ENCODE results near the gene KCNAB2.

KCNAB2 gene

DNA sequence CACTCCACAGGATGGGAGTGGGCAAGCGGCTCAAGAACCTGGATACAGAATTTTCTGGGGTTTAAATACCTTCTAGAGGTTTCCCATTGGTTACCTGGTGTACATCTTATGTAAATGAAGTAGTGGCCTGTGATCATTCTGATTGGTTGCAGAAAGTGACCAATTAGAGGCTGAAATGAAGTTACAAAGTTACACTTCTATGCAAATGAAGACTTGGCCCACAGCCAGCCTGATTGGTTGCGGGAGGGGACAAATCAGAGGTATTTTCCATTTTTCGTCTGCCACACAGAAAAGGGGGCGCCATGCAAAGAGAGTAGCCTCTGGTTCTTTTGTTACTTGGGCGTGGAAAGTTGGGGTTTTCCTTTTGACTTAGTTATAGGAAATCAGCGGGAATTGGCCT lies 8.9 kb downstream of the KCNAB2 start:
- H3F3A ChIP-seq (ENCODE audit: control insufficient read depth, insufficient read depth): no peaks in the 10 kb centered on the region
- TF ChIP-seq, protein P1, sequence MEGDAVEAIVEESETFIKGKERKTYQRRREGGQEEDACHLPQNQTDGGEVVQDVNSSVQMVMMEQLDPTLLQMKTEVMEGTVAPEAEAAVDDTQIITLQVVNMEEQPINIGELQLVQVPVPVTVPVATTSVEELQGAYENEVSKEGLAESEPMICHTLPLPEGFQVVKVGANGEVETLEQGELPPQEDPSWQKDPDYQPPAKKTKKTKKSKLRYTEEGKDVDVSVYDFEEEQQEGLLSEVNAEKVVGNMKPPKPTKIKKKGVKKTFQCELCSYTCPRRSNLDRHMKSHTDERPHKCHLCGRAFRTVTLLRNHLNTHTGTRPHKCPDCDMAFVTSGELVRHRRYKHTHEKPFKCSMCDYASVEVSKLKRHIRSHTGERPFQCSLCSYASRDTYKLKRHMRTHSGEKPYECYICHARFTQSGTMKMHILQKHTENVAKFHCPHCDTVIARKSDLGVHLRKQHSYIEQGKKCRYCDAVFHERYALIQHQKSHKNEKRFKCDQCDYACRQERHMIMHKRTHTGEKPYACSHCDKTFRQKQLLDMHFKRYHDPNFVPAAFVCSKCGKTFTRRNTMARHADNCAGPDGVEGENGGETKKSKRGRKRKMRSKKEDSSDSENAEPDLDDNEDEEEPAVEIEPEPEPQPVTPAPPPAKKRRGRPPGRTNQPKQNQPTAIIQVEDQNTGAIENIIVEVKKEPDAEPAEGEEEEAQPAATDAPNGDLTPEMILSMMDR (IDR thresholded peaks at IDR 0.05; ENCODE audit: low read depth, low read length, poor library complexity, severe bottlenecking): no peak
- TF ChIP-seq EZH2phosphoT487 (IDR thresholded peaks at IDR 0.05; ENCODE audit: borderline replicate concordance, low read length): no peak
- H3K9me3 ChIP-seq (ENCODE audit: control insufficient read depth, insufficient read depth, low read length): no peaks in the 10 kb centered on the region
- H3K4me1 ChIP-seq (ENCODE audit: control insufficient read depth, low read length): no peaks in the 10 kb centered on the region
- H3K36me3 ChIP-seq (ENCODE audit: control insufficient read depth, low read length): no peaks in the 10 kb centered on the region
- H3K79me2 ChIP-seq (ENCODE audit: control insufficient read depth, low read length): no peaks in the 10 kb centered on the region
- no peaks in the 10 kb centered on the region for H3K27me3 ChIP-seq (ENCODE audit: control insufficient read depth, low read length)
- no peak overlapping the region for H3K4me3 ChIP-seq (ENCODE audit: low read length)
- H3K9me2 ChIP-seq (replicated peaks; ENCODE audit: control insufficient read depth, low read length): no peaks in the 10 kb centered on the region
- no peak overlapping the region for H3K4me2 ChIP-seq (ENCODE audit: low read length)
- H3K27ac ChIP-seq (ENCODE audit: low read depth, low read length): no peak overlapping the region
- H4K20me1 ChIP-seq (ENCODE audit: control insufficient read depth, insufficient read depth, low read depth, low read length): 0 out of 2 replicates have a peak, but pooled peaks cover 7% of the 10 kb centered on the region

DNA sequence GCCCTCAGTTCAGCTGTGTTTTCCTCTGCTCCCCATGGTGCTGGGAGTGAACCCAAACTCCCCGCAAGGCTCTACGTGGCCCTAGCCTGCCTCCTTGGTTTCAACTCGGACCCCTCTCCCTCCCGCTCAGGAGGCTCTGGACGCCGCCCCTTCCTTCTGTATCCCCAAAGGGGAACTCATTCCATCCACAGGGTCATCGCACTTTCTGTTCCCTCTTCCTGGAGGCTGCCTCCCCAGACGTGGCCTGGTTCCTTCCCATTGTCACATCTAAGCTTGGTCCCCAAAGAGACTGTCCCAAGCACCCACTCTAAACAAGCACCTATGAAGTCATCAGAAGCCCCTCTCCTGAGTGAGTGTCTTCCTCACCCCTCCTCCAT lies 10.9 kb downstream of the KCNAB2 start:
- TF ChIP-seq EZH2phosphoT487 (IDR thresholded peaks at IDR 0.05; ENCODE audit: borderline replicate concordance, low read length): no peak
- TF ChIP-seq, protein P1 (IDR thresholded peaks at IDR 0.05; ENCODE audit: low read depth, low read length, poor library complexity, severe bottlenecking): no peak
- Histone ChIP-seq H3K4me1 (ENCODE audit: control insufficient read depth, low read length) (no peaks in the 10 kb centered on the region), H3F3A (ENCODE audit: control insufficient read depth, insufficient read depth) (no peaks in the 10 kb centered on the region), H3K4me3 (ENCODE audit: low read length) (no peak overlapping the region), H3K27ac (ENCODE audit: low read depth, low read length) (no peak overlapping the region), H3K9me2 (replicated peaks; ENCODE audit: control insufficient read depth, low read length) (no peaks in the 10 kb centered on the region), H3K79me2 (ENCODE audit: control insufficient read depth, low read length) (no peaks in the 10 kb centered on the region), H4K20me1 (ENCODE audit: control insufficient read depth, insufficient read depth, low read depth, low read length) (no peaks in the 10 kb centered on the region), H3K36me3 (ENCODE audit: control insufficient read depth, low read length) (no peaks in the 10 kb centered on the region), H3K9me3 (ENCODE audit: control insufficient read depth, insufficient read depth, low read length) (no peaks in the 10 kb centered on the region), H3K4me2 (ENCODE audit: low read length) (no peak overlapping the region), H3K27me3 (ENCODE audit: control insufficient read depth, low read length) (no peaks in the 10 kb centered on the region)

DNA sequence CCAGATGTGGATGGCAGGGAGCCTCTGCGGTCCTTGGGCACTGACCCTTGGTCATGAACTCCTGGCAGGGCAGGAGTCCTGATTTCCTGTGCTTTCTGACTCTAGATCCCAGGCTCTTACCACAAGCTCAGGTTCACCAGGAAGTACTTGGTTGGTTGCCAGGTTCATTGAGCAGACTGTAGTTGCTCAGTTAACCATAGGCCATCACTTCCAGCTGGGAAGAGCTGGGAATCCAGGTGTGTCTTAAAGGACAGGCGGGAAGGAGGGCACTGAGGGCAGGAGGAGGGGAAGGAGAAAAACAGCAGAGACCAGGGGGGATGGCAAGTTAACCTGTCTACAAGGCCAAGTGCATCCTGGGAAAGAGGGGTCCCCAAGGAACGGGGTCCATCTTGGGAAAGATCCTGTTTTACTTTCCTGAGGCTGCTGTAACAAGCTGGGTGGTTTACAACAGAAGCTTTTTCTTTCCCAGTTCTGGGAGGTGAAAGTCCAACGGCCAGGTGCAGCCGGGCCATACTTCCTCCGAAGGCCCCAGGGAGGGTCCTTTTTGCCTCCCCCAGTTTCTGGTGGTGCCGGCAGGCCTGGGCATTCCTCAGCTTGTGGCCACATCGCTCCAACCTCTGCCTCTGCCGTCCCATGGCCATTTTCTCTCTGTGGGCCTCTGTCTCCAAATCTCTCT lies 11.6 kb downstream of the KCNAB2 start:
- no peak overlapping the region for H3K4me2 ChIP-seq (ENCODE audit: low read length)
- H3K4me1 ChIP-seq (ENCODE audit: control insufficient read depth, low read length): no peaks in the 10 kb centered on the region
- H3F3A ChIP-seq (ENCODE audit: control insufficient read depth, insufficient read depth): no peaks in the 10 kb centered on the region

More for the DNA sequence above, 11.6 kb downstream of the KCNAB2 start:
- H3K4me3 ChIP-seq (ENCODE audit: low read length): no peak overlapping the region
- no peaks in the 10 kb centered on the region for H3K36me3 ChIP-seq (ENCODE audit: control insufficient read depth, low read length)
- no peaks in the 10 kb centered on the region for H4K20me1 ChIP-seq (ENCODE audit: control insufficient read depth, insufficient read depth, low read depth, low read length)
- H3K9me2 ChIP-seq (replicated peaks; ENCODE audit: control insufficient read depth, low read length): no peaks in the 10 kb centered on the region
- H3K79me2 ChIP-seq (ENCODE audit: control insufficient read depth, low read length): no peaks in the 10 kb centered on the region
- TF ChIP-seq, protein P1 (IDR thresholded peaks at IDR 0.05; ENCODE audit: low read depth, low read length, poor library complexity, severe bottlenecking): no peak
- no peak for TF ChIP-seq EZH2phosphoT487 (IDR thresholded peaks at IDR 0.05; ENCODE audit: borderline replicate concordance, low read length)
- no peaks in the 10 kb centered on the region for H3K27me3 ChIP-seq (ENCODE audit: control insufficient read depth, low read length)
- H3K9me3 ChIP-seq (ENCODE audit: control insufficient read depth, insufficient read depth, low read length): no peaks in the 10 kb centered on the region
- H3K27ac ChIP-seq (ENCODE audit: low read depth, low read length): no peak overlapping the region
